HG03095 (cell line): ENCODE measurements around the gene GPR84.
"Not testable (repeated sequence)": the region's sequence is repeated elsewhere in the genome, so short reads cannot be mapped to it uniquely, and the experiment has no call there.

Experiments
- ATAC-seq: cut with Tn5 transposase; IDR thresholded peaks from one replicate; pipeline ENCODE4 v1.9.1; 2021; ENCODE audit warnings: moderate library complexity; ENCODE audit not compliant: unreplicated experiment

The GPR84 gene

DNA sequence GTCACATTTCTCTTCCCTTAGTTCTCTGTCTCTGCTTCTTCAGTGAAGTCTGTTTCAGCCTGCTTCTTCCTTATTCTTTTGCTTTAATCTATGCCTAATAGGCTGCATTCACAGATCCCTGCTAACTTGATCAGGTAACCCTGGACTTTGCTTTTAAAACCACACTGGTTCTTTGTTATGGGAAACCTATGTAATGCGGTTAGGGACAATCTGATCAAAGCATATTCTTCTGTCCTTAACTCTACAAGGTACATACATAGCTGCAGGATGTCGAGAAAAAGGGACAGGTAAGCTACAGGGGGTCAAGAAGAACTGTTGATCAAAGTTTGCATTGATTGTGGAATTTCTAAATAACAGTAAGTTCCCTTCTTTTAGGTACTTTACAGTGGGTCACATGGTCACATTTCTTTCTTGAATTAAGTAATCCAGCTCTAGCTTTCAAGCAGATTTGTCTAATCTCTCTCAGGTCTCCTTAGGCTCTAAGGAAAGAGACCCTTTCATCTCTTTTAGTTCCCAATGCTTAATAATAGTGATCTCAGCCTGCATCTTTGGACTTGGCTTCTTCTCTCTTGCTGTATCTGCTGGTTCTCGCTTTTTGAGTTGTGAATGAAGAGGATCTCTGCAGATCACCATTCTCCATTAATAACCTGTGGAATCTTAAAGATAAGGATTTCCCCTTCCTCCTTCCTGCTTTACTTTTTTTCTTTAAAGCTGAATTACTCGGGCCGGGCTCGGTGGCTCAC is 35.5 kb downstream of the GPR84 start:
- no peak for ATAC-seq

DNA sequence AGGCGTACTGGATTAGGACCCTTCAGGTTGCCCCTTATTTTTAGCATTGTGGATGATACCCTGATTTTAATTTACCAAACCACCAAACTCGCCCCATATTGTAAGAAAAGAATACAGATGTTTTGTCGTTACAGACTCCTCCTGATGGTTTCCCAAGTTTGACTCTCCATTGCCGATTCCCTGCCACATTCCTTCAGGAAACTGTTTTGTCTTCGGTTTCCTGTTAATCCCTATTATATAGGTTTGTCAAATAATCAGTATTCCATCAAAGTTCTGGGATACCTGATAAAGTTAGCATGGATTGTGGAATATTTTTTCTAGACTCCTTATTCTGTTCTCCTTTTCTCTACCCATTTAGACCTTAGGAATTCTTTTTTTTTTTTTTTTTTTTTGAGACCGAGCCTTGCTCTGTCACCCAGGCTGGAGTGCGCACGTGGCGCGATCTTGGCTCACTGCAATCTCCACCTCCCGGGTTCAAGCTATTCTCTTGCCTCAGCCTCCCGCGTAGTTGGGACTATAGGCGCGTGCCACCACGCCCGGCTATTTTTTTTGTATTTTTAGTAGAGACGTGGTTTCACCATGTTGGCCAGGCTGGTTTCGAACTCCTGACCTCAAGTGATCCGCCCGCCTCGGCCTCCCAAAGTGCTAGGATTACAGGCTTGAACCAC is 38.7 kb downstream of the GPR84 start:
- not testable (repeated sequence) for ATAC-seq

DNA sequence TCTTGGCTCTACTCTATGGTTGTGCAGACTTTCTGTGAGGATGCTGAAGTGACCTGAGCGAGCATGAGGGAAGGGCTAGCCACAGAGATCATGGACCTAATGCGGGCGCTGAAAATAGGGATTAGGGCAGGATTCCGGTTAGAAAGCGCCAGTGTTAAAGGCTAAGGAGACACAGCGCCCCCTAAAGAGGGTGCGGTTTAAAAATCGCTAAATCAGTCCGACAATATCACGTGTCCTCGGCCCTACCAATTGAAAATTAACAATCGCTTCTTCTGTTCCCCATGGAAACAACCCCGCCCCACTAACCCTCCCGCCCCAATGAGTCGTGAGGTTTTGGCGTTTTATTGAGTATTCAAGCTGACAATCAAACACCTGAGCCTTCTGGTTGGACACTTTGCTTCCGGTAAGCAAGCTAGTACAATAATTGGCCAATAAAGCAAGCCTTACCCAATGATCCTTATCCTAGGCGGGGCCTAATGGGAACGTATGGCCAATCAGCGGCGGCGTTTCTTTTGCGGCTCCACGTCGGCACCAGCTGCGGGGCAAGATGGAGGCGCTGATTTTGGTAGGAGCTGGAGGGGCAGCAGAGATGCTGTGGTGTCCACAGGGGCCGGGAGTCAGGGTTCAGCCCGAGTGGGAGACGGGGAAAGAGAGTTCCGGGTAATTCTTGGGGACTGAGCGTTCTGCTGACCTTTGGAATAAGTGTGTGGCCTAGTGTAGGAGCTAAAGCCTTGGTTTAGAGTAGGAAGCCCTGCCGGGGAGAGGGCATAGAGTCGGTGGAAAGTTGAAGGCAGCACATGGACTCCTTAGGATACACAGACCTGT is 39.5 kb downstream of the GPR84 start, which contains the start of gene COPZ1:
Gene COPZ1, plus strand, starts transcription at position 515 of the 825 bp plus-strand sequence. Its CDS starts 33 bp downstream, at position 548.
- peak; percentile 98 for ATAC-seq

- no peak for ATAC-seq
Observed at GRCh38 chr12:54321363-54321762, 42.9 kb downstream of the GPR84 start.
